GM23338 (cell line): ENCODE results near the gene CD2AP. TPM values are rescaled to one million over a fixed set of nuclear protein-coding genes. Genes with fewer than 3 reads are reported as not detected.

ENCODE experiments used
- ATAC-seq: fragments of 200-7000 bp; cut with Tn5 transposase; 3 replicates; pipeline ENCODE4 v1.9.1; 2020
- DNase-seq: peaks from one replicate; pipeline ENCODE4 v3.0.0-alpha.2; 2015; ENCODE audit warnings: low spot score
- H2AFZ ChIP-seq: fragments of 200-600 bp; sonication (generic); 2 replicates; pipeline ENCODE4 v1.8.0; 2016; ENCODE audit warnings: antibody characterized with exemption, mild to moderate bottlenecking, moderate library complexity
- H3F3A ChIP-seq: fragments of 200-600 bp; sonication (generic); replicated peaks from 2 replicates; pipeline ENCODE4 v1.8.0; 2017; ENCODE audit warnings: antibody characterized with exemption, mixed run types, low read depth
- H3K27ac ChIP-seq: fragments of 200-600 bp; sonication (generic); 2 replicates; pipeline ENCODE4 v1.6.1; 2016; ENCODE audit warnings: low read depth
- H3K27me3 ChIP-seq: fragments of 200-600 bp; sonication (generic); 2 replicates; pipeline ENCODE4 v1.8.0; 2016; ENCODE audit warnings: mild to moderate bottlenecking, mixed run types, moderate library complexity; ENCODE audit not compliant: insufficient read depth
- H3K36me3 ChIP-seq: fragments of 200-600 bp; sonication (generic); 2 replicates; pipeline ENCODE4 v1.8.0; 2016; ENCODE audit warnings: mild to moderate bottlenecking; ENCODE audit not compliant: insufficient read depth
- H3K4me1 ChIP-seq: fragments of 200-600 bp; sonication (generic); 2 replicates; pipeline ENCODE4 v1.8.0; 2016; ENCODE audit warnings: mild to moderate bottlenecking, moderate library complexity; ENCODE audit not compliant: insufficient read depth
- H3K4me2 ChIP-seq: fragments of 200-600 bp; sonication (generic); 2 replicates; pipeline ENCODE4 v1.7.1; 2017; ENCODE audit warnings: mixed run types
- H3K4me3 ChIP-seq: fragments of 200-600 bp; sonication (generic); 2 replicates; pipeline ENCODE4 v1.6.1; 2016; ENCODE audit warnings: mixed run types
- H3K79me2 ChIP-seq: fragments of 200-600 bp; sonication (generic); replicated peaks from 2 replicates; pipeline ENCODE4 v1.8.0; 2017; ENCODE audit warnings: mild to moderate bottlenecking; ENCODE audit not compliant: insufficient read depth
- H3K9me2 ChIP-seq: fragments of 200-600 bp; sonication (generic); 2 replicates; pipeline ENCODE4 v1.8.0; 2017; ENCODE audit not compliant: insufficient read depth
- H4K20me1 ChIP-seq: fragments of 200-600 bp; sonication (generic); replicated peaks from 2 replicates; pipeline ENCODE4 v1.8.0; 2017; ENCODE audit warnings: mild to moderate bottlenecking; ENCODE audit not compliant: insufficient read depth
- H3K27ac Mint-ChIP-seq: 2 replicates; pipeline ENCODE4 v1.8.0; 2020; ENCODE audit warnings: inconsistent platforms, mild to moderate bottlenecking, moderate library complexity, mixed read lengths
- H3K27me3 Mint-ChIP-seq: 3 replicates; pipeline ENCODE4 v1.8.0; 2022; ENCODE audit warnings: low read depth, mild to moderate bottlenecking, moderate library complexity, mixed read lengths, inconsistent platforms; ENCODE audit not compliant: insufficient read depth, poor library complexity
- H3K36me3 Mint-ChIP-seq: 3 replicates; pipeline ENCODE4 v1.8.0; 2021; ENCODE audit warnings: low read depth, mild to moderate bottlenecking, inconsistent platforms, moderate library complexity, mixed read lengths
- H3K4me1 Mint-ChIP-seq: 3 replicates; pipeline ENCODE4 v1.8.0; 2020; ENCODE audit warnings: mild to moderate bottlenecking, inconsistent platforms, mixed read lengths
- H3K4me3 Mint-ChIP-seq: 3 replicates; pipeline ENCODE4 v1.8.0; 2021; ENCODE audit warnings: moderate library complexity, mild to moderate bottlenecking, inconsistent platforms, mixed read lengths
- H3K9me3 Mint-ChIP-seq: 3 replicates; pipeline ENCODE4 v1.8.0; 2020; ENCODE audit warnings: moderate library complexity, mild to moderate bottlenecking, inconsistent platforms, mixed read lengths
- CREB1 ChIP-seq: fragments of 250-450 bp; sonication (Bioruptor Pico); IDR thresholded peaks from 2 replicates; pipeline ENCODE4 v1.5.0; 2020; ENCODE audit warnings: low read depth, mild to moderate bottlenecking, moderate library complexity
- CTCF ChIP-seq, 2 experiments: fragments of 200-600 bp in 1 of 2; sonication (generic) in 1 of 2; conservative IDR thresholded peaks; 2 replicates each; pipeline versions ENCODE4 v1.5.1 to v1.6.1; 2016 to 2017; ENCODE audit warnings: antibody characterized with exemption in 2 of 2, low read depth in 2 of 2, mild to moderate bottlenecking in 2 of 2, moderate library complexity in 1 of 2
- EZH2 ChIP-seq: fragments of 200-600 bp; sonication (generic); IDR thresholded peaks from one replicate; pipeline ENCODE4 v1.8.0; 2017; ENCODE audit warnings: antibody characterized with exemption, mild to moderate bottlenecking, low read depth; ENCODE audit not compliant: unreplicated experiment
- EZH2phosphoT487 ChIP-seq: fragments of 200-600 bp; sonication (generic); IDR thresholded peaks from one replicate; pipeline ENCODE4 v1.8.1; 2018; ENCODE audit warnings: antibody characterized with exemption; ENCODE audit not compliant: unreplicated experiment
- JUNB ChIP-seq: IDR thresholded peaks from one replicate; pipeline ENCODE4 v1.6.1; 2016; ENCODE audit warnings: antibody characterized with exemption; ENCODE audit not compliant: unreplicated experiment
- NANOG ChIP-seq: IDR thresholded peaks from 2 replicates; pipeline ENCODE4 v1.6.1; 2016; ENCODE audit warnings: antibody characterized with exemption, borderline replicate concordance
- POLR2AphosphoS5 ChIP-seq: IDR thresholded peaks from 2 replicates; pipeline ENCODE4 v1.6.1; 2016; ENCODE audit warnings: antibody characterized with exemption, low read depth
- REST ChIP-seq: IDR thresholded peaks from one replicate; pipeline ENCODE4 v1.6.1; 2018; ENCODE audit warnings: antibody characterized with exemption; ENCODE audit not compliant: unreplicated experiment
- STAT1 ChIP-seq: IDR thresholded peaks from one replicate; pipeline ENCODE4 v1.6.1; 2016; ENCODE audit warnings: antibody characterized with exemption; ENCODE audit not compliant: unreplicated experiment
- ZNF114 ChIP-seq: fragments of 250-450 bp; sonication (Bioruptor Pico); IDR thresholded peaks from 2 replicates; pipeline ENCODE4 v1.5.0; 2020; ENCODE audit warnings: mild to moderate bottlenecking, moderate library complexity
- ZNF331 ChIP-seq: fragments of 250-450 bp; sonication (Bioruptor Pico); IDR thresholded peaks from 2 replicates; pipeline ENCODE4 v1.5.0; 2020; ENCODE audit warnings: low read depth, mild to moderate bottlenecking, moderate library complexity
- ZNF462 ChIP-seq: fragments of 250-450 bp; sonication (Bioruptor Pico); IDR thresholded peaks from 2 replicates; pipeline ENCODE4 v1.5.0; 2020; ENCODE audit warnings: mild to moderate bottlenecking, moderate library complexity
- polyA plus RNA-seq: library from polyadenylated mRNA; unstranded; fragments of >200 nt; fragmentation: Nextera tagmentation; extraction: Ambion mirVana; gene quantifications from 2 replicates; pipeline ENCODE4 v1.2.1, GENCODE V29; 2016
- total RNA-seq: library from RNA; depleted of rRNA; stranded (reverse); fragments of >200 nt; shearing (Covaris generic); gene quantifications from 2 replicates; pipeline ENCODE4 v1.2.3, GENCODE V29; 2014
- TF ChIP-seq, protein P1 (sequence below): IDR thresholded peaks from 2 replicates; pipeline ENCODE4 v1.6.1; 2016; ENCODE audit warnings: antibody characterized with exemption

CD2AP gene
- total and polyA plus RNA-seq, 2 experiments from 2014 or later: 38.0 to 93.2 TPM

DNA sequence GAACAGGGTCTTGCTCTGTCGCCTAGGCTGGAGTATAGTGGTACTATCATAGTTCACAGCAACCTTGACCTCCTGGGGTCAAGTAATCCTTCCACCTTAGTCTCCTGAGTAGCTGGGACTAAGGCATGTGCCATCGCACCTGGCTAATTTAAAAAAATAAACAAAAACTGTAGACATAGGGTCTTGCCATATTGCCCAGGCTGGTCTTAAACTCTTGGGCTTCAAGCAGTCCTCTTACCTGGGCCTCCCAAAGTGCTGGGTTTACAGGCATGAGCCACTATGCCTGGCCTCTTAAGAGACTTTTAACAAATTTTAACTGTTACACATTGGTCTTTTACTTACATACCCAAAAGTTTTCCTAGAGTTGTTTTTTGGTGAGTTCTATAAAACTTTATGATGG lies 12.4 kb downstream of the CD2AP start:
- no peak overlapping the region for H3K4me3 ChIP-seq
- no peak overlapping the region for H3K27ac Mint-ChIP-seq
- peaks cover 36% of the 10 kb centered on the region for H4K20me1 ChIP-seq
- no peak overlapping the region for H3K4me3 Mint-ChIP-seq
- H3K27ac ChIP-seq: no peak overlapping the region
- no peaks in the 10 kb centered on the region for H3K9me2 ChIP-seq
- ATAC-seq (peak; percentile 23; the same call in 1 of the 3 replicates), DNase-seq (no peak)
- peaks cover 42% of the 10 kb centered on the region for H3K4me1 Mint-ChIP-seq
- H3K36me3 Mint-ChIP-seq: peaks cover 5% of the 10 kb centered on the region; the same call in 1 of the 3 replicates
- peaks cover 100% of the 10 kb centered on the region for H3K79me2 ChIP-seq
- H2AFZ ChIP-seq: no peak overlapping the region
- no peaks in the 10 kb centered on the region for H3K36me3 ChIP-seq
- H3K27me3 Mint-ChIP-seq: peaks cover 3% of the 10 kb centered on the region
- no peaks in the 10 kb centered on the region for H3K27me3 ChIP-seq
- no peaks in the 10 kb centered on the region for H3K9me3 Mint-ChIP-seq
- TF ChIP-seq EZH2phosphoT487: no peak
- no peak for TF ChIP-seq CTCF (conservative IDR thresholded peaks at IDR 0.05; ENCODE audit: low read depth in 2 of 2)
- TF ChIP-seq EZH2: no peak
- TF ChIP-seq CREB1 (CRISPR knock-in tag): no peak
- no peak for TF ChIP-seq POLR2AphosphoS5
- TF ChIP-seq, protein P1, sequence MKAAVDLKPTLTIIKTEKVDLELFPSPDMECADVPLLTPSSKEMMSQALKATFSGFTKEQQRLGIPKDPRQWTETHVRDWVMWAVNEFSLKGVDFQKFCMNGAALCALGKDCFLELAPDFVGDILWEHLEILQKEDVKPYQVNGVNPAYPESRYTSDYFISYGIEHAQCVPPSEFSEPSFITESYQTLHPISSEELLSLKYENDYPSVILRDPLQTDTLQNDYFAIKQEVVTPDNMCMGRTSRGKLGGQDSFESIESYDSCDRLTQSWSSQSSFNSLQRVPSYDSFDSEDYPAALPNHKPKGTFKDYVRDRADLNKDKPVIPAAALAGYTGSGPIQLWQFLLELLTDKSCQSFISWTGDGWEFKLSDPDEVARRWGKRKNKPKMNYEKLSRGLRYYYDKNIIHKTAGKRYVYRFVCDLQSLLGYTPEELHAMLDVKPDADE: no peak
- TF ChIP-seq JUNB: no peak
- TF ChIP-seq STAT1: no peak
- no peak for TF ChIP-seq NANOG
- TF ChIP-seq REST: no peak
- TF ChIP-seq ZNF462 (CRISPR knock-in tag): no peak
- no peak for TF ChIP-seq ZNF331 (CRISPR knock-in tag)
- TF ChIP-seq ZNF114: no peak
- no peak overlapping the region for H3K4me2 ChIP-seq
- H3F3A ChIP-seq: no peaks in the 10 kb centered on the region
- H3K4me1 ChIP-seq: peaks cover 43% of the 10 kb centered on the region
